UCSD-AML1 (cell line): ENCODE measurements around the gene DNAJC17.

Experiments
- DNase-seq: peaks from one replicate; lab custom pipeline; 2025; ENCODE audit not compliant: unreplicated experiment; lab: John Stamatoyannopoulos, UW

DNAJC17 gene

GRCh38 chr15:40746916-40747418 is 60.3 kb downstream of the DNAJC17 start:
- DNase-seq: no peak

- DNase-seq: no peak
These were observed 62.5 kb downstream of the DNAJC17 start for GRCh38 chr15:40744815-40745152.

- DNase-seq: no peak
These were observed 63.1 kb downstream of the DNAJC17 start for GRCh38 chr15:40743921-40744814.

GRCh38 chr15:40743485-40743901 is 63.8 kb downstream of the DNAJC17 start:
- DNase-seq: no peak

- no peak for DNase-seq
These were observed 67.4 kb downstream of the DNAJC17 start for GRCh38 chr15:40739854-40740253.

GRCh38 chr15:40739047-40739446 is 68.2 kb downstream of the DNAJC17 start:
- no peak for DNase-seq

- no peak for DNase-seq
These were observed 70.2 kb downstream of the DNAJC17 start for GRCh38 chr15:40737048-40737447.

- no peak for DNase-seq
These were observed 70.7 kb downstream of the DNAJC17 start for GRCh38 chr15:40736575-40736974.

GRCh38 chr15:40731034-40731433 is 76.2 kb downstream of the DNAJC17 start:
- DNase-seq: no peak

- DNase-seq: no peak
These were observed 83.4 kb downstream of the DNAJC17 start for GRCh38 chr15:40723919-40724318.

- no peak for DNase-seq
These were observed 84.3 kb downstream of the DNAJC17 start for GRCh38 chr15:40722934-40723333.

GRCh38 chr15:40722354-40722753 is 84.9 kb downstream of the DNAJC17 start:
- no peak for DNase-seq

- no peak for DNase-seq
These were observed 85.6 kb downstream of the DNAJC17 start for GRCh38 chr15:40721701-40722100.

GRCh38 chr15:40716165-40716564 is 91.1 kb downstream of the DNAJC17 start:
- DNase-seq: no peak
